ENCODE measurements around the gene GNB4.

GNB4 gene

DNA sequence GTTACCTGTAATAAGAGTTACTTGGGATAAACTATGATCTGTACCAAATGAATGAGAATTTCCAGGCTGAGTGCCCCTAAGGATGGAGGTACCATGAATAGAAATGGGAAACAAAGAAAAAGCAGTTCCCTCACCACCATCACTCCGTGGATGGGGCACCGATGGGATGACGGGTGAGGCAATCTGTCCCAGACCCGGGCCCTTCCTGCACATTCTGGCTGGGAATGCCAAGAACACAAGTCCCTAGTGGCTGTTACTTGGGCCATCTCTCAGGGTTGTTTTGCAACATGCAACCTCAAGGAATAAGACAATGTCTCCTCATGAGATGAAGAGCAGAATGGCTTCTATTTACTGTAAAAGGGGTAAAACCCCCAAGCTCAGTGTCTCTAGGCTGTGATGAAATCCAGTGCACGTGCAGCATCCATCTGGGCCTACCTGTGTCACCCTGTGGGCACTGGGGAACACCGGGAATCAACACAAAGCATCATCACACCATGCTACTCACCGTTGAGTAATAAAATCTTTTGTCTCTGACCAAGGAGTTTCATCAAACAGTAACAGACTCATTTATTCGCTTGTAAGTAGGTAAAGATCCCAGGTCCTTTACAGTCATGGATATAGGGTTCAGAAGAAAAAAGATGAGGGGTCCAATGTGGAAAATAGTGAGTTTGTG, 22.3 kb downstream of the GNB4 start:
- Histone ChIP-seq H2AFZ (ENCODE audit: low read depth, low read length) (no peak overlapping the region), H3K4me1 (ENCODE audit: insufficient read depth, low read length) (peaks cover 12% of the 10 kb centered on the region), H3K27me3 (ENCODE audit: insufficient read depth, low read length) (no peaks in the 10 kb centered on the region), H3K9me3 (ENCODE audit: low read length) (no peaks in the 10 kb centered on the region), H3K4me3 (ENCODE audit: low read length) (no peak overlapping the region), H3K36me3 (ENCODE audit: insufficient read depth, low read length) (peaks cover 10% of the 10 kb centered on the region)

DNA sequence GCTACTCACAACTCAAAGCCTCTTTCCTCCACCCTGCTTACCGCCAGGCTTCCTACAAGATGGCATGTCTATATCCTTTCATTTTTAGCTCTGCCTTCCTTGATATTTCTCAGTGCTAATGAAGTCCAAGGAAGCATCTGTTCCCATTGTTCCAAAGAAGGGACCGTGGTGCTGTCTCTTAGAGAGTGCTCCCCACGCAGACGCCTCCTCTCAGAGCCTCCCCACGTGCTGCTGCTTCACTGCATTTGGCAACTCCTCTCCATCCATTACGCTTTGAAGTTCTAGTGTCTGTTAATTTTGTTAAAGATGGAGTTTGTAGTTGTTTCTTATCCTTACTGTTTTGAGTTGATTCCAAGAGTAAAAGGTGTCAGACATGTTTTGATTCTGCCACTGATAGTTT, 26.2 kb downstream of the GNB4 start:
- H2AFZ ChIP-seq (ENCODE audit: low read depth, low read length), result no peak overlapping the region
- no peaks in the 10 kb centered on the region for H3K4me1 ChIP-seq (ENCODE audit: insufficient read depth, low read length)
- no peaks in the 10 kb centered on the region for H3K9me3 ChIP-seq (ENCODE audit: low read length)
- no peak overlapping the region for H3K4me3 ChIP-seq (ENCODE audit: low read length)
- no peaks in the 10 kb centered on the region for H3K27me3 ChIP-seq (ENCODE audit: insufficient read depth, low read length)
- H3K36me3 ChIP-seq (ENCODE audit: insufficient read depth, low read length), result peaks cover 18% of the 10 kb centered on the region

DNA sequence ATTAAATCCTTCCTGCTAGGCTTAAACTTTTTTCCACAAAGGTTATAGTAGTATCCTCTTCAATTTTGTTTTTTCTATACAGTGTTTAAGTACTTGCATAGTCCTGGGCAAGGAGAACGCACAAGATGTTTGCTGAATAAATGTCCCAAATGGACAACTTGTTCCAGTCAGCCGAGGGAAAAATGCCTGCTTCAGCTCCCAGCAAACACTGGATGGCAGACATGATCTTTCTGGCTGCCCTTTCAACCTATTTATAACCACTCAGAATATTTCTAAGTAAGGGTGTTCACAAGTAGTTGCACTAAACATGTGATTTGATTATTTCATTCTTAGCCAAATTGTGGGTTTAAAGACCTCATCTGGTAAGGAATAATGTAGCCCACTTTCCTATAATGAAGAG, 29.8 kb downstream of the GNB4 start:
- Histone ChIP-seq H2AFZ (ENCODE audit: low read depth, low read length) (no peak overlapping the region), H3K36me3 (ENCODE audit: insufficient read depth, low read length) (peaks cover 34% of the 10 kb centered on the region), H3K27me3 (ENCODE audit: insufficient read depth, low read length) (no peaks in the 10 kb centered on the region)

DNA sequence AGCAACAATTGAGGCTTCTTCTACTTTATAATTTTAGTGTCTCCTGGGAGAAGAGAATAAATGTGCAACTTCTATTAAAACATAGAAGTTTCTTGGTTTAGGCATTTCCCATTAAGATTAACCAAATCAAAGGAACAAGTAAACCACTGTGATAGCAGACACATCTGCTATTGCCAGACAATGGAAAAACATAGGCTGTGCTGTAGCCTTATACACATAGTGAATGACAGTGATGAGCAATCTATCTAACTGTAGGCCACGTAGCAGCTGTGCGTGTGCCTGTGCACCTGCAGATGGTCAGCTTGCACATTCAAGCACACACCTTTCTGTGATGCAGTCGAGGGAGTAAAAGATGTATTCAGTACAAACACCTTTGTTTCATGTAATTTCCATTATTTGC, 32.7 kb downstream of the GNB4 start:
- H2AFZ ChIP-seq (ENCODE audit: low read depth, low read length), result no peak overlapping the region
- no peaks in the 10 kb centered on the region for H3K9me3 ChIP-seq (ENCODE audit: low read length)
- H3K27me3 ChIP-seq (ENCODE audit: insufficient read depth, low read length), result no peaks in the 10 kb centered on the region
- peaks cover 28% of the 10 kb centered on the region for H3K36me3 ChIP-seq (ENCODE audit: insufficient read depth, low read length)
- no peaks in the 10 kb centered on the region for H3K4me1 ChIP-seq (ENCODE audit: insufficient read depth, low read length)
- H3K4me3 ChIP-seq (ENCODE audit: low read length), result no peak overlapping the region

More for the DNA sequence above, 29.8 kb downstream of the GNB4 start:
- Histone ChIP-seq H3K9me3 (ENCODE audit: low read length) (no peaks in the 10 kb centered on the region), H3K4me1 (ENCODE audit: insufficient read depth, low read length) (no peaks in the 10 kb centered on the region), H3K4me3 (ENCODE audit: low read length) (no peak overlapping the region)

DNA sequence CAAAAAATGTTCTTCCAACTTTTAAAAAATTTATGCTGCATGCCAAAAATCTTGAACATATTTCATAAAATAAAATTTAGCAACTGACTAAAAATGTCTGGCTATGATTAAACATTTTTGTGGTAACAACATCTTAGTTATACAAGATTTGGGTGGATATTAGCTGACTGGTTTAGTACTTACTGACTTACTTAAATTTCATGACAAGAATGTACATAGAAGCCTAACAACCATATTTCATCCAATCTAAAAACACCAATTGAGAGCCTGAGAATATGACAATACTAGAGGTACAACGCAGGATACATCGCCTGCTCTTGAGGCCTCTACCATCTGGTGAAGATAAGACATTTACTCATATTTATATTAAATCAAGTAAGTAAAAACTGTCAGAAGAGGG, 34.6 kb downstream of the GNB4 start:
- peaks cover 40% of the 10 kb centered on the region for H3K36me3 ChIP-seq (ENCODE audit: insufficient read depth, low read length)
- no peaks in the 10 kb centered on the region for H3K4me1 ChIP-seq (ENCODE audit: insufficient read depth, low read length)

DNA sequence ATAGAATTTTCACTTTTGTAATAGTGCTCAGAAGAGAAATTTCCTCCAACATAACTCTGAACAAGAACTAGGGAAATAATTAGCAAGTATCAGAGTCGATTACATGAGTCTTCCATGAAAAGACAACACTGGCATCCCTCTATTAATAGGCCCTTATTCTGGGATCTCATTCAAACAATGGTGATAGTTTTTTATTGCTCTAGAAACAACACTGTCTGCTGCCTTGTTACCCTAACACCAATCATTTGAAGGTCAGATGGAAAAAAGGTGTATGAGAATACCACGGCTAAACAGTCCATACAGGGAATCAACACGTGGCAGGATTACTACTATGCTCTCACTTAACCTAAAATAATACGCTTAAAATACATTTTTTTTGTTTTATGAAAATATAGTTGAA, 35.9 kb downstream of the GNB4 start:
- no peak overlapping the region for H2AFZ ChIP-seq (ENCODE audit: low read depth, low read length)
- no peaks in the 10 kb centered on the region for H3K9me3 ChIP-seq (ENCODE audit: low read length)
- no peaks in the 10 kb centered on the region for H3K27me3 ChIP-seq (ENCODE audit: insufficient read depth, low read length)
- peaks cover 40% of the 10 kb centered on the region for H3K36me3 ChIP-seq (ENCODE audit: insufficient read depth, low read length)
- H3K4me3 ChIP-seq (ENCODE audit: low read length), result no peak overlapping the region
- no peaks in the 10 kb centered on the region for H3K4me1 ChIP-seq (ENCODE audit: insufficient read depth, low read length)

More for the DNA sequence above, 34.6 kb downstream of the GNB4 start:
- Histone ChIP-seq H2AFZ (ENCODE audit: low read depth, low read length) (no peak overlapping the region), H3K9me3 (ENCODE audit: low read length) (no peaks in the 10 kb centered on the region), H3K27me3 (ENCODE audit: insufficient read depth, low read length) (no peaks in the 10 kb centered on the region), H3K4me3 (ENCODE audit: low read length) (no peak overlapping the region)

DNA sequence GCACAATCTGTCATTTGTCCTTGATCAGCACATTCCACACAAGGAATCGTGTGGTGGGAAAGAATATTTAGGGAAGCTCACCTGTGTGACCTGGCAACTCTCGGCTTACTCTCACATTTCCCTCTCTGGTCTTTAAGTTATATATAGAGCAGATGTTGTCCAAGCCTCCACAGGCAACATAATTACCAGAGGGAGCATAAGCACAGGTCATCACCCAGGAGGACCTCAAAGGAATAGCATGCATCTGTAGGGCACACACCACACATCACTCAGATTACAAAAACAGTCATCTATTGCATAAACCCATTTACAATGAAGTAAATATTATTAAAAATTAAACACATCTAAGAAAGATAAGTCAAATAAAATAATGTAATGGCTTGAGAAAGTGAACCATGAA, 36.5 kb downstream of the GNB4 start:
- H3K4me3 ChIP-seq (ENCODE audit: low read length), result no peak overlapping the region
- H3K27me3 ChIP-seq (ENCODE audit: insufficient read depth, low read length), result no peaks in the 10 kb centered on the region
- no peaks in the 10 kb centered on the region for H3K9me3 ChIP-seq (ENCODE audit: low read length)
- H3K4me1 ChIP-seq (ENCODE audit: insufficient read depth, low read length), result no peaks in the 10 kb centered on the region
- no peak overlapping the region for H2AFZ ChIP-seq (ENCODE audit: low read depth, low read length)
- H3K36me3 ChIP-seq (ENCODE audit: insufficient read depth, low read length), result peaks cover 40% of the 10 kb centered on the region

DNA sequence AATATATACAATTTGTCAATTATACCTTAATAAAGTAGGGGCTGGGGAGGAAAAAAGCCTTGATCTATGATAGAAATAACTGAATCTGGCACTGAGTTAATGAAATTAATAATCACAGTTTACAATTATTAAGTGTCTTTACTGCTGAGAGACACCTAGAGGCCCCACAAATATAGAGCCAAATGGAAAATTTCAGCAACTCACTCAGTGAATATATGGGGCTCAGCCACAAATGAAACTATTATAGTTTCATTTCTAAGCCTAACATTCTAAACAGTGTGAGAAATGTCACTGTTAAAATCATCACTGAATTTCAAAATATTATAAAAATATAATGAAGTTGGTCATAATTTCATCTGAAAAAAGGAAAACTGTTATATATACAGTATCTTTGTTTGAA, 40.3 kb downstream of the GNB4 start:
- Histone ChIP-seq H3K36me3 (ENCODE audit: insufficient read depth, low read length) (peaks cover 26% of the 10 kb centered on the region), H3K4me3 (ENCODE audit: low read length) (no peak overlapping the region), H3K9me3 (ENCODE audit: low read length) (no peaks in the 10 kb centered on the region)

DNA sequence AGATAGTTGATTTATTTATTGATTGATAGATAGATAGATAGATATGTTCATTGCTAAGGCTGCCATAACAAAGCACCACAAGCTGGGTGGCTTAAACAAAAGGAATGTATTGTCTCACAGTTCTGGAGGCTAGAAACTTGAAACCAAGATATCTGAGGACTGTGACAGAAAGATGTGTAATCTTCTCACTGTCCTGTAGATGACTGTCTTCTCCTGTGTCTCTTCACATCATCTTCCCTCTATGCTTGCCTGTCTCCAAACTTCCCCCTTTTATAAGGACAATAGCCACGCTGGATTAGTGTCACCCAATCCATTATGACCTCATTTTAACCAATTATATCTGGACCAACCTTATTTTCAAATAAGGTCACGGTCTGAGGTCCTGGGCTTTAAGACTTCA, 40.9 kb downstream of the GNB4 start:
- no peak overlapping the region for H3K4me3 ChIP-seq (ENCODE audit: low read length)
- peaks cover 24% of the 10 kb centered on the region for H3K36me3 ChIP-seq (ENCODE audit: insufficient read depth, low read length)
- H3K9me3 ChIP-seq (ENCODE audit: low read length), result no peaks in the 10 kb centered on the region

More for the DNA sequence above, 40.3 kb downstream of the GNB4 start:
- Histone ChIP-seq H3K4me1 (ENCODE audit: insufficient read depth, low read length) (no peaks in the 10 kb centered on the region), H3K27me3 (ENCODE audit: insufficient read depth, low read length) (no peaks in the 10 kb centered on the region), H2AFZ (ENCODE audit: low read depth, low read length) (no peak overlapping the region)

DNA sequence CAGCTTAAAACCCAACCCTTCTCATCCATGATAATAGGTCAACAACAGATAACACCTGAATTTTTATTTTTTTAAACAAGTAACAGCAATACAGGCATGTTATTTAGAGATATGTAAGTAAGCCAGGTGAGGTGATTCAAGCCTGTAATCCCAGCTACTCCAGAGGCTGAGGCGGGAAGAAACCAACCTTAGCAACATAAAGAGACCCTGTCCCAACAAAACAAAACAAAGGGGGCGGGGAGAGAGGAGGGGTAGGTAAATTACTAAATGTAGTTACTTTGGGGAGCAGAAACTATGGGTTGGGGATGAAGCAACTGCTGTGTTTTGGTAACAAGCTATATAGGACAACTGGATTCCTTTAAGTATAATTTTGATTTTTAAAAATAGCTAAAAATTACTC, 47.0 kb downstream of the GNB4 start:
- Histone ChIP-seq H2AFZ (ENCODE audit: low read depth, low read length) (no peak overlapping the region), H3K27me3 (ENCODE audit: insufficient read depth, low read length) (no peaks in the 10 kb centered on the region), H3K36me3 (ENCODE audit: insufficient read depth, low read length) (peaks cover 18% of the 10 kb centered on the region), H3K4me1 (ENCODE audit: insufficient read depth, low read length) (peaks cover 11% of the 10 kb centered on the region), H3K4me3 (ENCODE audit: low read length) (no peak overlapping the region), H3K9me3 (ENCODE audit: low read length) (no peaks in the 10 kb centered on the region)

More for the DNA sequence above, 40.9 kb downstream of the GNB4 start:
- H2AFZ ChIP-seq (ENCODE audit: low read depth, low read length), result no peak overlapping the region
- no peaks in the 10 kb centered on the region for H3K4me1 ChIP-seq (ENCODE audit: insufficient read depth, low read length)
- H3K27me3 ChIP-seq (ENCODE audit: insufficient read depth, low read length), result no peaks in the 10 kb centered on the region

DNA sequence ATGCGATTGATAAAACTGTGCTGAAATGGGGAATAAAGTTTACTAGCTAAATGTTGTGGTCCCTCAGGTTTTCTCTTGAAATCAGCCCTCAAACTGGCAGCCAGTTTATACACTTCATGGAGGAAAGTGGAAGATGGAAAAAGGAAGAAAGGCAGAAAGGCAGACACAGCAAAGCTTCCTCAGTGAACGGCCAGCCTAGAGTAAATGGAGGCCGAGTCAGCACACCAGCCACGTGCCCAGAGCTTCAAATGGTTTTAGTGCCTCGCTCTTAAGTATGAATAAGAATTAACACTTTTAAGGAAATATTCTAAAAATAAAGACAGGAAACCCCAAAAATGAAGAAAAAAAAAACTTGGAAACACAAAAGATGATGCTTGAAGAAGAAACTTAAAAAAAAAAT, 48.3 kb downstream of the GNB4 start:
- Histone ChIP-seq H3K27me3 (ENCODE audit: insufficient read depth, low read length) (no peaks in the 10 kb centered on the region), H2AFZ (ENCODE audit: low read depth, low read length) (no peak overlapping the region), H3K4me1 (ENCODE audit: insufficient read depth, low read length) (peaks cover 11% of the 10 kb centered on the region), H3K4me3 (ENCODE audit: low read length) (no peak overlapping the region), H3K9me3 (ENCODE audit: low read length) (no peaks in the 10 kb centered on the region), H3K36me3 (ENCODE audit: insufficient read depth, low read length) (peaks cover 18% of the 10 kb centered on the region)

DNA sequence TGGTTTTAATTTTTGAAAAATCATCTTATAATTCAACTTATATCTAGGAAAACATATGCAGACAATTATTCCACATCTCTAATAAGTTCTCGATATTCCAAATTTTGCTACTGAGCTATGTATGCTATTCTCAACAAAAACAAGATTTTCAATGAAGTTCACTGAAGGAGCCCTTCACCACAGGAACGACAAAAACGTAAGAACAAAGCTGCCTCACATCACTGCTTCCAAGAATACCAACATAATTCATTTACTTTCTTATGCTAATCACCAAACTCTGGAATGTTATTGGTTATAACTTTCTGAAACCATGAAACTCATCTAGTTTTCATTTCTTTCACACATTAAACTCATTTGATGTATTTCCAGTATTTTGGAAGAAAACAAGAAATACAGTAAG, 49.7 kb downstream of the GNB4 start:
- Histone ChIP-seq H2AFZ (ENCODE audit: low read depth, low read length) (no peak overlapping the region), H3K27me3 (ENCODE audit: insufficient read depth, low read length) (no peaks in the 10 kb centered on the region), H3K36me3 (ENCODE audit: insufficient read depth, low read length) (peaks cover 21% of the 10 kb centered on the region), H3K9me3 (ENCODE audit: low read length) (no peaks in the 10 kb centered on the region), H3K4me1 (ENCODE audit: insufficient read depth, low read length) (peaks cover 11% of the 10 kb centered on the region), H3K4me3 (ENCODE audit: low read length) (no peak overlapping the region)

DNA sequence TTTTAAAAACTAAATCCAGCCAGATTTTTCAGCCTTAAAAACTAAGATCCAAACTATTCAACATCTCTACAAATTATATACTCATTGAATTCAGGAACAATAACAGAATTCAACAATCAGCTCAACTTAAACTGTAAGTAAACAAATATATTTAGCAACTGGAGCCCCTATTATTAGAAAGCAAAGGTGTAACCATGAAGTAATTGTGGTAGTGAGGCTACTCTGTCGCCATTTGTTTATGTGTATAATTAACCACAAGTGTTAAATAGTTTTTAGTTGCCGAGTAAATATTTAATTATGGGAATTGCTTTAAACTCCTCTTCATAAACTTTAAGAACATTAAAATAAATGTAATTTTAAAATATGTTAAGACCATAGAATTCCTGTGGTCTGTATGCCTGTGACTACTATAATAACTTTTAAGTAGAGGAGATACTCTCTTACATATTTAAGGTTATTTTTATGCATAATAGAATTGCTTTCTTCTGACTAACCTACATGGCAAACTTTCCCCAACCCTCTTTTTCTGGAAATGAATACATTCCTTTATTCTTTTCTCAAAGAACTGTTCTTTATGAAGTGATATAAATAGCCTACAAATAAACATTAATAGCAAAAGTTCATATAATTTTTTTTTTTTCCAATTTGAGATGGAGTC, 52.6 kb downstream of the GNB4 start:
- H3K36me3 ChIP-seq (ENCODE audit: insufficient read depth, low read length), result peaks cover 28% of the 10 kb centered on the region
- peaks cover 11% of the 10 kb centered on the region for H3K4me1 ChIP-seq (ENCODE audit: insufficient read depth, low read length)
- H3K9me3 ChIP-seq (ENCODE audit: low read length), result peaks cover 4% of the 10 kb centered on the region

DNA sequence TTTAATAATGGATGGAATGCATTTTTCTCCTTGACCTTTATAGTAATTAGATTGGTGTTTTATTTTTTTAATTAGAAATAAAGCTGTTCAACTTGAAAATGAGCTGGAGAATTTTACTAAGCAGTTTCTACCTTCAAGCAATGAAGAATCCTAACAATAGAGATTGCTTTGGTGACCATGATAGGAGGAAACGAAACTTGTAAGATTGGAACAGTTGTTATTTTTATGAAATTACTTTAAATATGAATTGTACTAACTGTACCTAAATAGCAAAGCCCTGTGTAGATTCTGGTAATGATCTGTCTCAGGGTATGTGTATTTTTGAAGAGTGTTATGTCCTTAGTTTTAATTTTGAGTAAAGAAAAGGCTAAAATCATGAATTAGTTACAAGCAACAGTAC, 59.4 kb downstream of the GNB4 start:
- Histone ChIP-seq H3K36me3 (ENCODE audit: insufficient read depth, low read length) (peaks cover 55% of the 10 kb centered on the region), H3K9me3 (ENCODE audit: low read length) (peaks cover 4% of the 10 kb centered on the region), H2AFZ (ENCODE audit: low read depth, low read length) (no peak overlapping the region), H3K4me1 (ENCODE audit: insufficient read depth, low read length) (no peaks in the 10 kb centered on the region), H3K4me3 (ENCODE audit: low read length) (no peak overlapping the region), H3K27me3 (ENCODE audit: insufficient read depth, low read length) (no peaks in the 10 kb centered on the region)

More for the DNA sequence above, 52.6 kb downstream of the GNB4 start:
- no peaks in the 10 kb centered on the region for H3K27me3 ChIP-seq (ENCODE audit: insufficient read depth, low read length)
- no peak overlapping the region for H2AFZ ChIP-seq (ENCODE audit: low read depth, low read length)
- no peak overlapping the region for H3K4me3 ChIP-seq (ENCODE audit: low read length)
